ENCODE results near the gene EXOC6B. TPM values are rescaled to one million over a fixed set of nuclear protein-coding genes. Genes with fewer than 3 reads are reported as not detected.

Gene EXOC6B
- total and polyA plus RNA-seq, 9 of the 15 experiments (the other 6 are each of a cell fraction or from before 2014, with no cell fraction given) = 0.28 to 4.2 (median 2.0) TPM

GRCh38 chr2:72138921-72139381 lies 686.9 kb downstream of the EXOC6B start (continued):
- no peak for TF ChIP-seq ZNF263 (CRISPR knock-in tag; IDR thresholded peaks at IDR 0.05; ENCODE audit: borderline replicate concordance)
- no peak for TF ChIP-seq CHD4 (IDR thresholded peaks at IDR 0.05; ENCODE audit: insufficient read depth, insufficient replicate concordance, low read depth, low read length, poor library complexity, severe bottlenecking)
- TF ChIP-seq, protein P1, sequence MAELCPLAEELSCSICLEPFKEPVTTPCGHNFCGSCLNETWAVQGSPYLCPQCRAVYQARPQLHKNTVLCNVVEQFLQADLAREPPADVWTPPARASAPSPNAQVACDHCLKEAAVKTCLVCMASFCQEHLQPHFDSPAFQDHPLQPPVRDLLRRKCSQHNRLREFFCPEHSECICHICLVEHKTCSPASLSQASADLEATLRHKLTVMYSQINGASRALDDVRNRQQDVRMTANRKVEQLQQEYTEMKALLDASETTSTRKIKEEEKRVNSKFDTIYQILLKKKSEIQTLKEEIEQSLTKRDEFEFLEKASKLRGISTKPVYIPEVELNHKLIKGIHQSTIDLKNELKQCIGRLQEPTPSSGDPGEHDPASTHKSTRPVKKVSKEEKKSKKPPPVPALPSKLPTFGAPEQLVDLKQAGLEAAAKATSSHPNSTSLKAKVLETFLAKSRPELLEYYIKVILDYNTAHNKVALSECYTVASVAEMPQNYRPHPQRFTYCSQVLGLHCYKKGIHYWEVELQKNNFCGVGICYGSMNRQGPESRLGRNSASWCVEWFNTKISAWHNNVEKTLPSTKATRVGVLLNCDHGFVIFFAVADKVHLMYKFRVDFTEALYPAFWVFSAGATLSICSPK (IDR thresholded peaks at IDR 0.05; ENCODE audit: borderline replicate concordance) = no peak
- no peak for TF ChIP-seq SMAD4 (CRISPR knock-in tag; conservative IDR thresholded peaks at IDR 0.05)

GRCh38 chr2:72138011-72138881 lies 687.6 kb downstream of the EXOC6B start:
- TF ChIP-seq NR2C1 (IDR thresholded peaks at IDR 0.05) = no peak
- no peak for TF ChIP-seq NR2C1 (tag; IDR thresholded peaks at IDR 0.05)
- TF ChIP-seq ZHX1 (conservative IDR thresholded peaks at IDR 0.05; ENCODE audit: low read length) = no peak
- TF ChIP-seq ZNF75A (CRISPR knock-in tag; IDR thresholded peaks at IDR 0.05) = no peak
- TF ChIP-seq ZBTB17 (CRISPR knock-in tag; IDR thresholded peaks at IDR 0.05) = no peak
- no peak for TF ChIP-seq ZNF444 (CRISPR knock-in tag; IDR thresholded peaks at IDR 0.05)
- TF ChIP-seq FOXA3 (CRISPR knock-in tag; conservative IDR thresholded peaks at IDR 0.05 in 1 of 2, IDR thresholded peaks at IDR 0.05 in 1 of 2) = no peak
- FAIRE-seq = no peak
- Histone ChIP-seq H3K27me3 (ENCODE audit: control insufficient read depth in 2 of 2, insufficient read depth in 2 of 2, low read length in 2 of 2) (peaks cover 0 to 26% of the 10 kb centered on the region in 2 experiments; a peak in 2 of 5 replicates), H2AFZ (ENCODE audit: low read depth, low read length) (no peak overlapping the region), H3K9ac (ENCODE audit: insufficient read depth in 1 of 2, low read depth in 2 of 2, low read length in 2 of 2) (peak overlapping the region in 1 of 2 experiments; percentile 35; a peak in 1 of 4 replicates), H3K9me3 (replicated peaks; ENCODE audit: control insufficient read depth, insufficient read depth, low read depth, low read length) (no peaks in the 10 kb centered on the region), H3K4me3 (no peak overlapping the region), H3K79me2 (ENCODE audit: control insufficient read depth, insufficient read depth, low read length) (no peaks in the 10 kb centered on the region), H3K4me2 (ENCODE audit: insufficient read depth, low read length) (no peak overlapping the region), H3K36me3 (ENCODE audit: control insufficient read depth, insufficient read depth, low read length) (no peaks in the 10 kb centered on the region), H3K9me1 (ENCODE audit: control insufficient read depth, insufficient read depth, low read length) (peaks cover 5% of the 10 kb centered on the region), H3K27ac (ENCODE audit: extremely low read depth, low read depth, low read length) (no peak overlapping the region), H3K4me1 (replicated peaks in 1 of 2; ENCODE audit: control insufficient read depth in 2 of 2, insufficient read depth in 2 of 2, low read length in 2 of 2) (peaks cover 0 to 20% of the 10 kb centered on the region in 2 experiments; a peak in 2 of 5 replicates), H4K20me1 (replicated peaks; ENCODE audit: control insufficient read depth, insufficient read depth, low read length) (no peaks in the 10 kb centered on the region)
- 6% methylated on average over 17 of the region's 24 CpGs for WGBS (ENCODE audit: insufficient coverage, low coverage, missing lambda C conversion rate)
- ChIA-PET CTCF (ENCODE audit: low intra/inter-chr PET ratio) (interaction anchor here (0.6 to 1.2 kb wide), 5 partner anchors 13 to 590 kb away, joined by 3 to 6 read pairs (median 4); no protein-coding TSS in a partner anchor), POLR2A (interaction anchor here (0.6 kb wide), 1 partner anchor 1131 kb away, joined by 4 read pairs; no protein-coding TSS in a partner anchor)
- in situ Hi-C loops (cut with MboI) = no loop called here
- intact Hi-C loops (cut with micrococcal nuclease) = loop anchor here (5.0 kb wide), 1 partner anchor 591 kb away; no protein-coding TSS in a partner anchor
- BruUV-seq (replicated peaks) = no TSS peak
- no peak for ATAC-seq
- no peak for DNase-seq (ENCODE audit: extremely low read depth in 1 of 4, low spot score in 3 of 4)

Data from K562 (cell line).